NB4 (cell line): ENCODE data around the gene MTR.

Experiments used
- MAX ChIP-seq: IDR thresholded peaks from 2 replicates; pipeline ENCODE4 v1.6.1; 2011; ENCODE audit warnings: low read depth, low read length
- MYC ChIP-seq: IDR thresholded peaks from 2 replicates; pipeline ENCODE4 v1.6.1; 2011; ENCODE audit warnings: low read depth, low read length
- TF ChIP-seq, protein P1 (sequence below): IDR thresholded peaks from one replicate; pipeline ENCODE4 v1.5.1; 2012; ENCODE audit warnings: low read depth, low read length

- TF ChIP-seq, protein P1, sequence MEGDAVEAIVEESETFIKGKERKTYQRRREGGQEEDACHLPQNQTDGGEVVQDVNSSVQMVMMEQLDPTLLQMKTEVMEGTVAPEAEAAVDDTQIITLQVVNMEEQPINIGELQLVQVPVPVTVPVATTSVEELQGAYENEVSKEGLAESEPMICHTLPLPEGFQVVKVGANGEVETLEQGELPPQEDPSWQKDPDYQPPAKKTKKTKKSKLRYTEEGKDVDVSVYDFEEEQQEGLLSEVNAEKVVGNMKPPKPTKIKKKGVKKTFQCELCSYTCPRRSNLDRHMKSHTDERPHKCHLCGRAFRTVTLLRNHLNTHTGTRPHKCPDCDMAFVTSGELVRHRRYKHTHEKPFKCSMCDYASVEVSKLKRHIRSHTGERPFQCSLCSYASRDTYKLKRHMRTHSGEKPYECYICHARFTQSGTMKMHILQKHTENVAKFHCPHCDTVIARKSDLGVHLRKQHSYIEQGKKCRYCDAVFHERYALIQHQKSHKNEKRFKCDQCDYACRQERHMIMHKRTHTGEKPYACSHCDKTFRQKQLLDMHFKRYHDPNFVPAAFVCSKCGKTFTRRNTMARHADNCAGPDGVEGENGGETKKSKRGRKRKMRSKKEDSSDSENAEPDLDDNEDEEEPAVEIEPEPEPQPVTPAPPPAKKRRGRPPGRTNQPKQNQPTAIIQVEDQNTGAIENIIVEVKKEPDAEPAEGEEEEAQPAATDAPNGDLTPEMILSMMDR = no peak
- TF ChIP-seq MAX = no peak
- no peak for TF ChIP-seq MYC
These were observed 126.5 kb downstream of the MTR start for GRCh38 chr1:236921610-236922009.
